Esophagus mucosa (tissue), 1 donor: ENCODE data around the gene RAB39B. TPM values are rescaled to one million over a fixed set of nuclear protein-coding genes. Genes with fewer than 3 reads are reported as not detected.
"Not testable (repeated sequence)": the region's sequence is repeated elsewhere in the genome, so short reads cannot be mapped to it uniquely, and the experiment has no call there.

ENCODE experiments used
- ATAC-seq: fragments of 200-7000 bp; cut with Tn5 transposase; one replicate; pipeline ENCODE4 v1.9.1; 2020
- total RNA-seq: library from RNA; stranded (reverse); gene quantifications from one replicate; pipeline ENCODE4 v1.2.4, GENCODE V29; 2023
- donor health status: DM: yes; HTN: yes; CAD: no.

RAB39B gene, protein sequence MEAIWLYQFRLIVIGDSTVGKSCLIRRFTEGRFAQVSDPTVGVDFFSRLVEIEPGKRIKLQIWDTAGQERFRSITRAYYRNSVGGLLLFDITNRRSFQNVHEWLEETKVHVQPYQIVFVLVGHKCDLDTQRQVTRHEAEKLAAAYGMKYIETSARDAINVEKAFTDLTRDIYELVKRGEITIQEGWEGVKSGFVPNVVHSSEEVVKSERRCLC
- total RNA-seq = not detected

DNA sequence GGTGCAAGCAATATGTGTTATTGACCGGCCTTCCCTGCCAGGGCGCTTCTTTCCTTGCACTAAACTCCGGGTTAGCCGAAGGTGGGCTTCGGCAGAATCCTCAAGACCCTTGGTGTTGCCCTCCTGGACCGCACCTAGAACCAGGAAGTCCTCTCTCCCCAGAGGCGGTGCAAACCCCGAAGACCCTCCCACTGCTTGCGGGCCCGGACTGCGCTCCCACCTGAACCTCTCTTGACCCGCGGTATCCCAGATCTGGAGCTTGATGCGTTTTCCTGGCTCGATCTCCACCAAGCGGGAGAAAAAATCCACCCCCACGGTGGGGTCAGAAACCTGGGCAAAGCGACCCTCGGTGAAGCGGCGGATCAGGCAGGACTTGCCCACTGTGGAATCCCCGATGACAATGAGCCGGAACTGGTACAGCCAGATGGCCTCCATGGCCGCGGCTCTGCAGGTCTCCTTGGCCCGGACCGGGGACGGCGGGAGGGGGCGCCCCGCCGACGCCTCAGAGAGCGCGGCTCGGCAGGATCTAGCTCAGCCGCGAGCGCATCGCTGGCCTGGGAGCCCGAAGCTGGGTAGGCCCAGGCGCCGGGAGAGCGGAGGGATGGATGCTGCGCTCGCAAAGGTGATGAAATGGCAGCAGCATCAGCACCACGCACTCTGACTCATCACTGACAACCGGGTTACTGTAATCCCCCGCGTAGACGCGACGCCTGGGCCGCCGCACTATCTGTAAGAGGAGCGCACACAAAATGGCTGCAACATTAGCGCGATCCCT lies at the start of gene RAB39B:
RAB39B (minus strand) TSS at position 638 of the 775 bp plus-strand sequence; CDS start at position 435, 203 bp downstream.
- ATAC-seq = peak; percentile 75

- ATAC-seq = no peak
These were observed 49.5 kb upstream of the RAB39B start for GRCh38 chrX:155313766-155314165.

GRCh38 chrX:155293771-155294170 lies 29.5 kb upstream of the RAB39B start:
- no peak for ATAC-seq

DNA sequence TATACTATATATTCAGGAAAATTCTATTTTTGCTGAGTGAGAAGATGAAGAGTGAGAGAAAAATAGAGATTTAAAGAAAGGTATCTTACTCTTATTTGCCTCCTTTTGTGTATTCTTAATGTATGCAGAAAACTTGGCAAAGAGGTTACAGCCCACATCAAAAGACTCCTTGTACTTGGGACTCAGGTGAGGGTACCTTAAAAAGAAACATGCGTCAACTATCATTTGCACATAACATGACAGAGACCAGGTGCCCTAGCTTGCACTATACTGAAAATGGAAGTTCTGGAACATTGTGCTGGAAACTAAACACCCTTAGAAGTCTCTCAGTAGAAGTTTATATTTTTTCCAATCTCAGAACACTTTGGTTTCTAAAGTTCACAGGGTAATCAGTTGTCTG lies 15.6 kb upstream of the RAB39B start:
- ATAC-seq = no peak

DNA sequence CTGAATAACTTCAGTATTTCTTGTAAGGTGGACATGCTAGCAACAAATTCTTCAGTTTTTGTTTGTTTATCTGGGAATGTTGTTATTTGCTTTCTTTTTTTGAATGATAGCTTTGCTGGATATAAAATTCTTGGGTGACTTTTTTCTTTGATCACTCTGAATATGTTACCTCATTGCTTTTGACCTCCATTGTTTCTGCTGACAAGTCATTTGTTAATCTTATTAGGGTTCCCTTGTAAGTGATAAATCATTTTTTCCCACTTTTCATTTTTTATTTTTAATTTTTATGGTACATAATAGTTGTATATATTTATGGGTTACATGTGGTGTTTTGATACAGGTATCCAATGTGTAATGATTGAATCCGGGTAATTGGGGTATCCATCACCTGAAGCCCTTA lies 6.7 kb upstream of the RAB39B start:
- no peak for ATAC-seq

DNA sequence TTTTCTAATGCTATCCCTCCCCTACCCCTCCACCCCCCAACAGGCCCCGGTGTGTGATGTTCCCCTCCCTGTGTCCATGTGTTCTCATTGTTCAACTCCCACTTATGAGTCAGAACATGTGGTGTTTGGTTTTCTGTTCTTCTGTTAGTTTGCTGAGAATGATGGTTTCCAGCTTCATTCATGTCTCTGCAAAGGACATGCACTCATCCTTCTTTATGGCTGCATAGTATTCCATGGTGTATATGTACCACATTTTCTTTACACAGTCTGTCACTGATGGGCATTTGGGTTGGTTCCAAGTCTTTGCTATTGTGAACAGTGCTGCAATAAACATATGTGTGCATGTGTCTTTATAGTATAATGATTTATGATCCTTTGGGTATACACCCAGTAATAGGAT lies 3.7 kb upstream of the RAB39B start:
- ATAC-seq = not testable (repeated sequence)

DNA sequence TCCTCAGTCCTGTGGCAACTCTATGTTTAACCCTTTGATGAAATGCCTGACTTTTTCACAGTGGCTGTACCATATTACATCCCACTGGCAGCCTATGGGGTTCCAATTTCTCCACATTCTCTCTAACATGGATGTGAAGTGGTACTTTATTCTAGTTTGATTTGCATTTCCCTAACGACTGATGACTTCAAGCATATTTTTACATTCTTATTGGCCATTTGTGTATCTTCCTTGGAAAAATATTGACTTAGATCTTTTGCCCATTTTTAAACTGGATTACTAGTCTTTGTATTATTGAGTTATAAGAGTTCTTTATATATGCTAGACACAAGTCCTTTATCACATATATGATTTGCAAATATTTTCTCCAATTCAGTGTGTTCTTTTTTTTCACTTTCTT lies 2.1 kb upstream of the RAB39B start:
- ATAC-seq = no peak

DNA sequence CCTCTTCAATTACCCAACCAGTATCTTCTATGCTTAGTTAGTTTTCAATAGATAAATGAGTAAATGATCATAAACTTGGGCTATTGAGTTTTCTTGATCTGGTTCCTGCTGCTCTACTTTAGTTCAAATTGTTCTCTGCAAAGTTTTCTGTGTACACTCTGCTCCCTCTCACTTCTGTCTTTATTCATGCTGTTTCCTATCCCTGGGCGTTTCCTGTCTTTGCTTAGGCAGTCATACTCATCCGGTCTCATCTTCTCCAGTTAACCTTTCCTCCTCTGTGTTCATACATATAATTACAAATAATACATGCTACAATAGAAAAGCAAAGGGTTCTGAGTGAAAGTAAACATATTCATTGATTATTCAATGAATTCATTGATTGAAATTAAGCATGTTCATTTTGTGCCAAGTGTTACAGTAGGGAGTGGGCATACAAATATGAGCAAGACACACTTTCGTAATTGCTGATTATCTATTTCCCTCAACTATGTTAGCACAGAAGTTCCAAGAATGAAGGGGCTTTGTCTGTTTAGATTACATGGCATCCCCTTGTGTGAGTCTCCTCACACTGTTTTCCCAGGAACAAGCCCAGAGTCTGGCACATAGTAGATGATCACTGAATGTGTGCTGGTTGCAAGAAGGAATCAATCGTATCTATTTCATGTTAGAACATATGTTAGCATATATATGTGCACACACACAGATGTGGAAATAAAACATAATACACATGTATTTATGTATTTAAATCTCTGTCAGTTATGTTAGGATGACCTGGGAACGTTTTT lies 1.1 kb downstream of the RAB39B start:
- no peak for ATAC-seq

DNA sequence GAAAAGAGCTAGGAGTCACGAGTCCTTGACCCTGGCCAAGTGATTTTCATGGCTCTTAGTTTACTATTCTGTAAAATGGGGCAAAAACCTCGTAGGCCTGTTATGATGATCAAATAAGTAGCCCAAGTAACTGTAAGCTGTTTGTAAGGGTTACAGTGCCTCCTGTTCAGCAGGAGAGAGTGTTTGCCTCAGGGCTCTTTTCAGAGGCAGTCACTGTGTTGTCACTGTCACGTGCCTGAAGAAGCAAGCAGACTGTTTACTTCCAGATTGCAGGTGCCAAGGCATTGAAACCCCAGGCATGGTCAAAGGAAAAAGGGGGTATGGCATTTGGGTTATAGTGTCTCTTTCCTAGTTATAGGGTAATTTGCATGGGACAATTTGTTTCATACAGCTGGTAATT lies 4.5 kb downstream of the RAB39B start:
- ATAC-seq = no peak

DNA sequence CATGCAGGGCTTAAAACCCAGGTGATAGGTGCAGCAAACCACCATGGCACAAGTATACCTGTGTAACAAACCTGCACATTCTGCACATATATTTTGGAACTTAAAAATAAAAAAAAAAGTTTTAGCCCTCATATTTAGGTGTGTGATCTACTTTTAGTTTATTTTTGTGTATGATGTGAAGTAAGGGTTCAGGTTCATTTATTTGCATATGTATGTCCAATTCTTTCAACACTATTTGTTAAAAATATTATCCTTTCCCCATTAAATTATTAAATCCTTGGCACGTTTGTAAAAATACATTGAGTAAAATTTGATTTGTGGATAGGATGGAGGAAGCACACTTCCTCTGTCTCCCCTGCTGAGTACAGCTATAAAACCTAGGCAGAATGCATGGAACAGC lies 12.9 kb downstream of the RAB39B start:
- ATAC-seq = no peak

DNA sequence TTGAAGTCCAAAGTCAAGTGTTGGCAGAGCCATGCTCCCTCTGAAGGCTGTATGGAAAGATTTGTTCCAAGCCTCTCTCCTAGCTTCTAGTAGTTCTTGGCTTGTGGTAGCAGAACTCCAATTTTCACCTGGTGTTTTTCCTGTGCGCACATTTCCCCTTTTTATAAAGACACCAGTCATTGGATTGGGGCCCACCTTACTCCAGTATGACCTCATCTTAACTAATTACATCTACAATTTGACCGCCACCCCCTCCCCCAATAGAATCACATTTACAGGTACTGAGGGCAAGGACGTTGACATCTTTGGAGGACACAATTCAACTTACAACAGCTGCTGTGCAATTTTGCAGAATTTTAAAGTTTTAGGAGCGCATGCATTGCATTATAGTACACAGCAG lies 16.8 kb downstream of the RAB39B start:
- ATAC-seq = no peak

- no peak for ATAC-seq
These were observed 17.5 kb downstream of the RAB39B start for GRCh38 chrX:155246748-155247147.

- ATAC-seq = no peak
These were observed 22.0 kb downstream of the RAB39B start for GRCh38 chrX:155242300-155242699.

GRCh38 chrX:155237719-155238118 lies 26.6 kb downstream of the RAB39B start:
- no peak for ATAC-seq

GRCh38 chrX:155235891-155236290 lies 28.4 kb downstream of the RAB39B start:
- ATAC-seq = no peak

DNA sequence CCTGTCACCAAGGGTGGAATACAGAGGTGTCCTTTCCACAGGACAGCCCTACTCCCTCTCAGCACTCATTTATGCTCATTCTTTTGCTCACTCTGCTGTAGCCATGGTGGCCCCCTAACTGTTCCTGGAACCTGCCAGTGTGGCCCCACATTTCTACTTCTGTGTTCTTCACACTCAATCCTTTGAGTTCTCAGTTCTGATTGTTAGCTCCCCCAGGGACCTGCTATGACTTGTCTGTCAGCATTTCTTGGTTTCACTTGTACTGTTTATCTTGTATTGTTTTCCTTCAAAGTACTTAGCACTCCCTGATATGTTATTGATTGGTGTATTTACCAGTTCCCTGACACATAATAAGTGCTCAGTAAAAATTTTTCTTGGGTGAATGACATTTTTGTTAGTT lies 33.1 kb downstream of the RAB39B start:
- no peak for ATAC-seq

DNA sequence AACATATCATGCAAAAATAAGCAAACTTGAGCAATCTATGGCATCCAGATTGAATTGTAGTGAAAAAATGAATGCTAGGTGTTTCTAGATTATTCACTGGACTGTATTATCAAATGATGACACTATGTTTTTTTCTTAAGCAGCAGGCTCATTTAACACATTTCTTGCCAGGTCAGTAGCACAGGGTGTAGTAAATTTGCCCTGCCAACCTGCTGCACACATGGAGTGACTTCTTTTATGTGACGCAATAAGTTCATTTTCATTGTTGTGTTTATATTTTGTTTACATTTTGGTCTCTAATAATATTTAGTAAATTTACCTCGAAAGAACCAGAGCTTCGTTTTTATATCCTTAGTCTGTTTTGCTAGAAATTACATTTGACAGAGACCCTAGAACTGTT lies 38.5 kb downstream of the RAB39B start:
- ATAC-seq = no peak

DNA sequence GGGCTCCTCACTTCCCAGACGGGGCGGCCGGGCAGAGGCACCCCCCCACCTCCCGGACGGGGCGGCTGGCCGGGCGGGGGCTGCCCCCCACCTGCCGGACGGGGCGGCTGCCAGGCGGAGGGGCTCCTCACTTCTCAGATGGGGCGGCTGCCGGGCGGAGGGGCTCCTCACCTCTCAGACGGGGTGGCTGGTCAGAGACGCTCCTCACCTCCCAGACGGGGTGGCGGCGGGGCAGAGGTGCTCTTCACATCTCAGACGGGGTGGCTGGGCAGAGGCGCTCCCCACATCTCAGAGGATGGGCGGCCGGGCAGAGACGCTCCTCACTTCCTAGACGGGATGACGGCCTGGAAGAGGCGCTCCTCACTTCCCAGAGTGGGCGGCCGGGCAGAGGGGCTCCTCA lies 40.5 kb downstream of the RAB39B start:
- not testable (repeated sequence) for ATAC-seq

- no peak for ATAC-seq
These were observed 42.9 kb downstream of the RAB39B start for GRCh38 chrX:155221351-155221750.

DNA sequence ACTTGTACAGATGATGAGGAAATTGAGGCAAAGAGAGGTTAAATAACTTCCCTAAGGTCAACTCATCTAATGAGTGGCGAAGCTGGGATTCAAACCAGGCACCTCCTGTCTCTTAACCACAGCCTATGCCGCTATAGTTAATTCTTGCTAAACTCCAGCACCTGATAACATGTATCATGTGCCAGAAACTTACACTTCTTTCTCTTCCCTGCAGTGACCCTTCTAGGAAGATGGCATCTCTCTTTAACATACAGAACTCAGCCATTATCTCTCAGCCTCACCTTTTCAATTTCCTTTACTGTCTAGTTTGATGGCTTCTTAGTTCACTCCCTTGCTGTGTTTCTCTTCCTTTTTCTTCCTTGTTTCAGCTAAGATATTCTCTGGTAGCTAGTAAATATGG lies 45.5 kb downstream of the RAB39B start:
- no peak for ATAC-seq

DNA sequence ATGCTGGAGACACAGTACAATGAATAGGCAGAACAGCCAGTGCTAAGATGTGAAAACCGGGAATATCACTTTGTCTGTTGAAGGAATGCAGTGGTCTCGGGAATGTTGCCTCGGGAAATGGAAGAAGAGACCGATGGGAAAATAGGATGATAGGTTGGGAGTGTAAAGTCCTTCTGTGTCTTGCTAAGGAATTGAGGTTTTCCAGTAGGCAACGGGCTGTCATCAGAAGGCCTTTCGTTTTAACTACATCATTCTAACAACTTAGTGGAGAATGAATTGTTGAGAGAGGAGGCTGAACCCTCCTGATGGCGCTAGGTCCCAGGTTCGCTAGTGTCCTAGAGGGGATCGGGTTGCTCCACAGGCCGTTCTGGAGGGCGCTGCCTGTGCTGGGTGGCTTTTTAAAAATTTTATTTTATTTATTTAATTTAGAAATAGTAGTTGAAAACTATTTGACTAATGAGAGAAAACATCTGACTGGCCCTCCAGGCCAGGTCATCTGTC lies 47.3 kb downstream of the RAB39B start:
- ATAC-seq = no peak

GRCh38 chrX:155216179-155216939 lies 47.9 kb downstream of the RAB39B start, which contains the start of gene VBP1:
TSS of gene VBP1 (plus strand) at chrX:155216460. CDS start at chrX:155216483, 23 bp downstream.
- peak; percentile 100 for ATAC-seq
